Duodenal mucosa (tissue), 2 donors: ENCODE results near the gene CYSRT1.

Experiments used
- H3K27ac ChIP-seq: one replicate; pipeline ENCODE4 v1.7.0; 2013; ENCODE audit warnings: low read depth, low read length
- H3K27me3 ChIP-seq, 2 donors: one replicate each; pipeline ENCODE4 v1.7.0; 2013; ENCODE audit warnings: low read length in 2 of 2, control low read depth in 1 of 2; ENCODE audit not compliant: insufficient read depth in 2 of 2, control insufficient read depth in 1 of 2
- H3K36me3 ChIP-seq, 2 donors: one replicate each; pipeline ENCODE4 v1.7.0; 2013; ENCODE audit warnings: low read length in 2 of 2, control low read depth in 1 of 2; ENCODE audit not compliant: insufficient read depth in 2 of 2, control insufficient read depth in 1 of 2
- H3K4me1 ChIP-seq, 2 donors: one replicate each; pipeline ENCODE4 v1.7.0; 2013; ENCODE audit warnings: low read length in 2 of 2, control low read depth in 1 of 2; ENCODE audit not compliant: insufficient read depth in 2 of 2, control insufficient read depth in 1 of 2
- H3K4me3 ChIP-seq, 2 donors: one replicate each; pipeline ENCODE4 v1.7.0; 2013; ENCODE audit warnings: low read length in 2 of 2, low read depth in 1 of 2
- H3K9ac ChIP-seq, 2 donors: one replicate each; pipeline ENCODE4 v1.7.0; 2013; ENCODE audit warnings: low read length in 2 of 2, low read depth in 1 of 2
- H3K9me3 ChIP-seq, 2 donors: one replicate each; pipeline ENCODE4 v1.7.0; 2013; ENCODE audit warnings: low read length in 2 of 2, control low read depth in 1 of 2; ENCODE audit not compliant: control insufficient read depth in 1 of 2

CYSRT1 gene

DNA sequence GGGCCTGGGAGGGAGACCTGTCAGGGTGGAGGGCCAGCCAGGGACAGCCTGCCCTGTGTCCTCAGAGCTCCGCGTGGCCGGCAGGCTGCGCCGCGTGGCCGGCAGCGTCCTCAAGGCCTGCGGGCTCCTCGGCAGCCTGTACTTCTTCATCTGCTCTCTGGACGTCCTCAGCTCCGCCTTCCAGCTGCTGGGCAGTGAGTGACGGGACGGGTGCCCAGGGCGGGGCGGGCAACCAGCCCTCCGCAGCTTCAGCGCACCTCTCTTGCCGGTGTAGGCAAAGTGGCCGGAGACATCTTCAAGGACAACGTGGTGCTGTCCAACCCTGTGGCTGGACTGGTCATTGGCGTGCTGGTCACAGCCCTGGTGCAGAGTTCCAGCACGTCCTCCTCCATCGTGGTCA, 7.5 kb downstream of the CYSRT1 start:
- peaks cover 39 to 57% of the 10 kb centered on the region in 2 donors for H3K4me1 ChIP-seq
- H3K27me3 ChIP-seq = peaks cover 21 to 39% of the 10 kb centered on the region in 2 donors
- no peaks in the 10 kb centered on the region for H3K9me3 ChIP-seq
- no peak overlapping the region for H3K9ac ChIP-seq
- no peaks in the 10 kb centered on the region for H3K36me3 ChIP-seq
- no peak overlapping the region for H3K27ac ChIP-seq
- H3K4me3 ChIP-seq = no peak overlapping the region

DNA sequence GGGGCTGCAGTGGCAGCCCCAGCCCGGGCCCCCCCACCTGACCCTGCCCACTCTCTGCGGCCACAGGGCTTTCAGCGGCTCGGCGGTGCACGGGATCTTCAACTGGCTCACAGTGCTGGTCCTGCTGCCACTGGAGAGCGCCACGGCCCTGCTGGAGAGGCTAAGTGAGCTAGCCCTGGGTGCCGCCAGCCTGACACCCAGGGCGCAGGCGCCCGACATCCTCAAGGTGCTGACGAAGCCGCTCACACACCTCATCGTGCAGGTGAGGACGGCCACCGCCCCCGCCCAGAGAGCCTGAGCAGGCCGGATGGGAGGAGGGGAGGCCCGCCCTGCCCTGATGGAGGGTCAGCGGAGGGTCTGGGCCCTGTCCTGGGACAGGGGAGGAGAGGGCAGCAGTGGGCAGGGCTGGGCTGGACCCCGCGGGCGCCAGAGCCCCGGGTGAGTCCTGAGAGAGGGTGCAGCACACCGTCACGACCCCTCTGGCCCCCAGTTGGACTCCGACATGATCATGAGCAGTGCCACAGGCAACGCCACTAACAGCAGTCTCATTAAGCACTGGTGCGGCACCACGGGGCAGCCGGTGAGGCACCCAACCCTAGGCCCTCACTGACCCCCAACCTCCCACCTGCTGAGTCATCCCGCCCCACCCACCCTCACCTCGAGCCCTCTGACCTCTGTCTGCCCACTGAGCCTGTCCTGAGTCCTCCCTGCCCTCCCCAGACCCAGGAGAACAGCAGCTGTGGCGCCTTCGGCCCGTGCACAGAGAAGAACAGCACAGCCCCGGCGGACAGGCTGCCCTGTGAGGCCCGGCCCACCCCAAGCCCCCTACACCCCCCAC, 8.4 kb downstream of the CYSRT1 start:
- H3K27ac ChIP-seq = no peak overlapping the region
- no peak overlapping the region for H3K4me3 ChIP-seq
- no peaks in the 10 kb centered on the region for H3K9me3 ChIP-seq
- peaks cover 21 to 38% of the 10 kb centered on the region in 2 donors for H3K27me3 ChIP-seq
- peaks cover 46 to 63% of the 10 kb centered on the region in 2 donors for H3K4me1 ChIP-seq
- no peak overlapping the region for H3K9ac ChIP-seq
- no peaks in the 10 kb centered on the region for H3K36me3 ChIP-seq

DNA sequence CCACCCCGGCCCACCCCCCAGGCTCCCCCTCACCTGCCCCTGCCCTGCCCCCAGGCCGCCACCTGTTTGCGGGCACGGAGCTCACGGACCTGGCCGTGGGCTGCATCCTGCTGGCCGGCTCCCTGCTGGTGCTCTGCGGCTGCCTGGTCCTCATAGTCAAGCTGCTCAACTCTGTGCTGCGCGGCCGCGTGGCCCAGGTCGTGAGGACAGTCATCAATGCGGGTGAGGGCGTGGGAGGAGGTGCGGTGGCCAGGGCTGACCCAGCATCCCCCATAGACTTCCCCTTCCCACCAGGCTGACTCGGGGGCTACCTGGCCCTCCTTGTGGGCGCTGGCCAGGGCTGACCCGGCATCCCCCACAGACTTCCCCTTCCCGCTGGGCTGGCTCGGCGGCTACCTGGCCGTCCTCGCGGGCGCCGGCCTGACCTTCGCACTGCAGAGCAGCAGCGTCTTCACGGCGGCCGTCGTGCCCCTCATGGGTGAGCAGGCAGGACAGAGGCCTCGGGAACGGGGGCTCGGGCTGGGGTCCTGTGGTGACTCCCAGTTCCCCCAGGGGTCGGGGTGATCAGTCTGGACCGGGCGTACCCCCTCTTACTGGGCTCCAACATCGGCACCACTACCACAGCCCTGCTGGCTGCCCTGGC, 9.2 kb downstream of the CYSRT1 start:
- H3K4me1 ChIP-seq = peaks cover 54 to 70% of the 10 kb centered on the region in 2 donors

DNA sequence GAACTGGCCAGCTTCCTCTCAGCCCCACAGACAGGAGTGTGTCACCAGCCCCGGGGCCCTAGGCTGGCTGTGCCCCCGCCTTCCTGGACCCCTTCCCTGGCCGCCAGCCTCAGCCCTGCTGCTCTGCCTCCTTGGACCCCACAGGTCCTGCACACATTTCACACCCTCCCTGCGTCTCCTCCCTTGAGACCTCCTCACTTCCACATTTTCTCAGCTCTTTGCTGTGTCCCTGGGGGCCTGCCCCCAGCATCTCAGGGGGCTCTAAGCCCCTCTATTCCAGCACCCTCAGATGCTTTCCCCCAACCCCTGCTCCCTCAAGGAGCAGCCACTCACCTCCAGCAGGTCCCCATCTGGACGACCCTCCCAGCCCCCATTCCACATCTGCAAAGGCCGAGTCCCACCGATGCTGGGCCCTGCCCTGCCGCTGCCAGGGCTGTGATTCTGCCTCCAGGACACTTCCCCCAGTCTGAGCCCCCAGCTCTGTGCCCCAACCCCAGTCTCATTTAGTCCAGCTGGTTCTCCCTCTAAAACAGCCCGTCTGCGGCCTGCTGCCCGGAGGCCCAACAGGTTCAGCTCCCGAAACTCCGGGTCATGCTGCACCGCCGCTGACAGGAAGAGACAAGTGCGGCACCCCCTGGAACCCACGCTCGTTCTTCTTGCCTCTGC, 9.9 kb downstream of the CYSRT1 start:
- Histone ChIP-seq H3K4me3 (no peak overlapping the region), H3K36me3 (no peaks in the 10 kb centered on the region), H3K9me3 (no peaks in the 10 kb centered on the region), H3K9ac (no peak overlapping the region), H3K4me1 (peaks cover 48 to 63% of the 10 kb centered on the region in 2 donors), H3K27ac (no peak overlapping the region), H3K27me3 (peaks cover 17 to 27% of the 10 kb centered on the region in 2 donors)

More for the DNA sequence above, 9.2 kb downstream of the CYSRT1 start:
- Histone ChIP-seq H3K27me3 (peaks cover 17 to 32% of the 10 kb centered on the region in 2 donors), H3K9me3 (no peaks in the 10 kb centered on the region), H3K36me3 (no peaks in the 10 kb centered on the region), H3K9ac (no peak overlapping the region), H3K4me3 (no peak overlapping the region), H3K27ac (no peak overlapping the region)

DNA sequence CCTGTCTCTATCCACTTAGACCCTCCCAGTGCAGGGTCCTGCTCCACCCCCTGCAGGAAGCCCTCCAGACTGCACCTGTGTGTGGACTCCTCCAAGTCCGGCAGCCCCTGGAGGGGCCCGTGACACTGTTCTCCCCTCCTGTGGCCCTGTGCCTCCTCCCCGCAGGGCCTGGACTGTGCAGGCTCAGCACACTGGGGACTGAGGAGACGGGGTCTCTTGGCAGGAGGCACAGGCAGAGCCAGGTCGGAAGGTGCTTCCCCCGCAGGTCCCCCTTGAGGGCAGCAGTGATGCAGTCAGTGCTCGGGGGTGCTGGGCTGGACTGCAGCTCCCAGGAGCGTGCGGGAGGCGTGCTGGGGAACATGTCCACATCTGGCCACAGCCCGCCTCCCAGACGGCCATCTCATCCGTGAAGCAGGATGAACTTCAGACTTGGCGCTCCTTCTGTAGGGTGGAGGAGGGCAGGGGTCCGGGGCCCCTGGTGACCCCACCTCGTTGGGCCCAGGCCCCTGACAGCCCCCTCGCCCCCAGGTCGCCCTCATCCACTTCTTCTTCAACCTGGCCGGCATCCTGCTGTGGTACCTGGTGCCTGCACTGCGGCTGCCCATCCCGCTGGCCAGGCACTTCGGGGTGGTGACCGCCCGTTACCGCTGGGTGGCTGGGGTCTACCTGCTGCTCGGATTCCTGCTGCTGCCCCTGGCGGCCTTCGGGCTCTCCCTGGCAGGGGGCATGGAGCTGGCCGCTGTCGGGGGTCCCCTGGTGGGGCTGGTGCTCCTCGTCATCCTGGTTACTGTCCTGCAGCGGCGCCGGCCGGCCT, 10.7 kb downstream of the CYSRT1 start:
- Histone ChIP-seq H3K9me3 (no peaks in the 10 kb centered on the region), H3K36me3 (no peaks in the 10 kb centered on the region), H3K27ac (no peak overlapping the region), H3K27me3 (peaks cover 17 to 27% of the 10 kb centered on the region in 2 donors), H3K4me1 (peaks cover 40 to 56% of the 10 kb centered on the region in 2 donors), H3K4me3 (no peak overlapping the region), H3K9ac (no peak overlapping the region)

DNA sequence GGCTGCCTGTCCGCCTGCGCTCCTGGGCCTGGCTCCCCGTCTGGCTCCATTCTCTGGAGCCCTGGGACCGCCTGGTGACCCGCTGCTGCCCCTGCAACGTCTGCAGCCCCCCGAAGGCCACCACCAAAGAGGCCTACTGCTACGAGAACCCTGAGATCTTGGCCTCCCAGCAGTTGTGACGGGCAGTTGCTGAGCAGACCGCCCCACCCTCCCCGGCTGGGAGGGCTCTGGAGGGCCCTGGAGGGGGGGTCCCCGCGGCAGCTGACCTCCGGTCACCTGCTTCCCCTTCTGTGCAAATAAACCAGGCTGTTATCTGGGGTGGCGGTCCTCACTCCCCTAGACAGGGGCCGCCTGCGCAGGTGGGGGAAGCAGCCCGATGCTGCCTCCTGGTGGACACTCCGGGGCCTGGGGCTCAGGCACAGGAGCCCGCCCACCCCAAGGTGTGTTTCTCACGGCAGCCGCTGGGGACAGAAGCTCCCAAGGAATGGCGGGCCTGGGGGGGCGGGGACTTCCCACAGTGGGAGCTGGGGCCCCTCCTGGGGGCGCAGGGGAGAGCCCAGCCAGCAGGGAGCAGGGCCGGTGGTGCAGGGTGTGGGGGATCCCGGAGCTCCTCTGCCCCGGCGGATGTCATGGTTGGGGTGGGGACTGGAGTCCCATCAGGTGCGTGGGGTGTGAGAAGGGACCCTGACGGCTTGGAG, 11.4 kb downstream of the CYSRT1 start:
- peak overlapping the region; percentile 18 to 43 for H3K9ac ChIP-seq

DNA sequence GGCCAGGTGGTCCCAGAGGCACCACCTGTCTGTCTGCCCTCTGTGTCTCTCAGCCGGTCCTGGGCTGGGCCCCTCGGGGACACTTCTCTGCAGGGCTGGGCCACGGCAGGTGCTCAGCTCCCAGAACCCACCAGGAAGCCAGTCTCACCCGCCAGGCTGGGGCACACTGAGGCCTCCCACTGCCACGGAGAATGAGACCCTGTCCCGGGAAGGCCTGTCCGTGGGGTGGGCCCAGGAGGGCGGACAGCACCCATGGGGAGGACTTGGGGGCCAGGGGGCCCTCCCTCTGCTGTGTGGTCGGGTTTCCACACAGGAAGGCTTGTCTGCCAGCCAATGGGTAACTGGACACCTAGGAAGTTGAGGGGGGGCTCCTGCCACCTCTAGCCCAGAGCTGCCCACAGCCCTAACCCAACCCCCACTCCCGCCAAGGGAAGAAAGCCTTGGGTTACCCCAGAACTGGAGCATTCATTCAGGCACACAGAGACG, 12.0 kb downstream of the CYSRT1 start:
- peaks cover 32 to 47% of the 10 kb centered on the region in 2 donors for H3K4me1 ChIP-seq
- H3K9me3 ChIP-seq = no peaks in the 10 kb centered on the region
- peaks cover under 1 to 1% of the 10 kb centered on the region in 2 donors for H3K36me3 ChIP-seq
- peak overlapping the region in 1 of 2 donors; percentile 19 for H3K4me3 ChIP-seq
- no peak overlapping the region for H3K27ac ChIP-seq
- peaks cover 13 to 24% of the 10 kb centered on the region in 2 donors for H3K27me3 ChIP-seq
- H3K9ac ChIP-seq = peak overlapping the region; percentile 18 to 43

More for the DNA sequence above, 11.4 kb downstream of the CYSRT1 start:
- no peaks in the 10 kb centered on the region for H3K9me3 ChIP-seq
- H3K4me1 ChIP-seq = peaks cover 33 to 48% of the 10 kb centered on the region in 2 donors
- H3K4me3 ChIP-seq = peak overlapping the region; percentile 19 to 36
- H3K27me3 ChIP-seq = peaks cover 17 to 27% of the 10 kb centered on the region in 2 donors
- no peak overlapping the region for H3K27ac ChIP-seq
- H3K36me3 ChIP-seq = no peaks in the 10 kb centered on the region

DNA sequence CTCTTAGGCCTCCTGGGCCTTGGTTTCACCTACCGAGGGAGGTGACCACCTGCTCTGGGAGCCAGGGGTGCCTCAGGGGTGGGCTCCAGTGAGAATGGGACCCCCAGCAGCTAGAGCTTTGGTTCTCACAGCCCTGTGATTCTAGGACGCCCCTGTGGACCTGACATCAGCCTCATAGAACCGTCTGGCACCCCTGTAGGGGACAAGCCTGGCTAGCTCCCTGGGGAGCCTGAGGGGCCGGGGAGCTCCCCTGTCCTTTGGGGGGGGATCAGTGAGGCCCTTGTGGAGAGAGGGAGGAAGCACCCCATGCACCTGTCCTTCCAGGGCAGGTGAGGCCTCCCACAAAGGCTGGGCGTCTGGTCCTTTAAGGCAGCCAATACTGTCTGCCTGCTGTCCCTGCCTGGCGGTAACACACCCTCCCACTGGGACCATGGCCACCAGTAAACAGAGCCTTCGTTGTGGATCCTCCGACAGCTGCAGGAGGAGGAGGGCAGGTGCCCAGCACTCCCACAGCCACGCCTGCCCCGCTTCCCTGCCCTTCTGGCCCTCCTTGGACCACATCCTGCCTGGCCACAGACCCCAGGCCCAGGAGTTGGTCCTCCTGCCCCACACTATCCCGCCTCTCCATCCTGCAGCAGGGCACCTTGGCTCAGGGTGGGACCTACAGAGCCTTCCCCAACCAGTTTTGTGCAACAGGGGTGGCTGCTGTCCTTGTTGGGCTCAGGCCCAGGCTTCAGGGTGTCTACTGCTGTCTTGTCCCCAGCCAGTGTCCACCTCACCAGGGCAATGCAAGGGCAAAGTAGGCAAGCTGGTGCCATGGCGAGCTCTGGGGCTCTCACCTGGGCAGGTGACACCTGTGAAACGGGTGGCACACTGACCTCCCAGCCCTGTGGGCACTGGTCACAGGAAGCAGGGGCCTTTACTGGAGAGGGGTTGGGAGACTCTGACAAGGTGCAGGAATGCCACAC, 13.1 kb downstream of the CYSRT1 start:
- Histone ChIP-seq H3K4me3 (no peak overlapping the region), H3K9ac (peak overlapping the region; percentile 28 to 47), H3K4me1 (peaks cover 40 to 50% of the 10 kb centered on the region in 2 donors), H3K27me3 (peaks cover 10 to 18% of the 10 kb centered on the region in 2 donors), H3K27ac (peak overlapping the region; percentile 31), H3K9me3 (no peaks in the 10 kb centered on the region), H3K36me3 (peaks cover 3 to 12% of the 10 kb centered on the region in 2 donors)
